HG03103 (cell line): Measurements from ENCODE around the gene ADD1.

Source experiments
- ATAC-seq: cut with Tn5 transposase; IDR thresholded peaks from one replicate; pipeline ENCODE4 v1.9.1; 2021; ENCODE audit warnings: low read depth; ENCODE audit not compliant: unreplicated experiment

Gene ADD1

DNA sequence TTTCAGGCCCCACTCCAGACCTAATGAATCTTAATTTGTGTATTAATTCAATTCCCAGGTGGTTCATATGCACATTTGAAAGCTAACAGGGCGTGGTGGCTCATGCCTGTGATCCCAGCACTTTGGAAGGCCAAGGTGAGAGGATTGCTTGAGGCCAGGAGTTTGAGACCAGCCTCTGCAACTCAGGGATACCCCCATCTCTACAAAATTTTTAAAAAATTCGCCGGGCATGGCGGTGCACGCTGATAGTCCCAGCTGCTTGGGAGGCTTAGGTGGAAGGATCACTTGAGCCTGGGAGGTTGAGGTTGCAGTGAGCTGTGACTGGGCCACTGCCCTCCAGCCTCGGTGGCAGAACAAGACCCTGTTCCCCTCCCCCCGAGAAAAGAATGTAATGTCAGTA lies 31.2 kb downstream of the ADD1 start:
- no peak for ATAC-seq

GRCh38 chr4:2875556-2875955 lies 31.9 kb downstream of the ADD1 start:
- no peak for ATAC-seq

GRCh38 chr4:2878346-2878745 lies 34.7 kb downstream of the ADD1 start:
- ATAC-seq = no peak

DNA sequence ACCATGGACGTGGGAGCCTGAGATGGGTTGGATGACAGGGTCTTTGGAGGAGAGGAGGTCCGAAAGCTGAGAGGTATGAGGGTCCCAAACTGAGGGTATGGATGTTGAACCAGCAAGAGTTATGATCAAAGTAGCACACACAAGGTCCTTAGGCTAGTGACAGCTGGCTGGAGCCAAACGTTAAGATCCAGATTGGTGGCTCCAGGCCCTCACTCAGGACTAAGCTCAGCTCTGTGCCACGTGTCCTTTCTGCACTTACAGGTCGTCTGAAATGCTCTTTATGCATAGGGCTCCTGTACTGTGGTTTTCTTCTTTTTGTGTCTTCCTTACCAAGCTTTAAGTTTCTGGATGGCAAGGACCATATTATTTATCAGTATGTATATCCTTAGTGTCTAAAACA lies 35.4 kb downstream of the ADD1 start:
- ATAC-seq = no peak

GRCh38 chr4:2881431-2881830 lies 37.8 kb downstream of the ADD1 start:
- no peak for ATAC-seq

GRCh38 chr4:2882341-2882740 lies 38.7 kb downstream of the ADD1 start:
- ATAC-seq = no peak

DNA sequence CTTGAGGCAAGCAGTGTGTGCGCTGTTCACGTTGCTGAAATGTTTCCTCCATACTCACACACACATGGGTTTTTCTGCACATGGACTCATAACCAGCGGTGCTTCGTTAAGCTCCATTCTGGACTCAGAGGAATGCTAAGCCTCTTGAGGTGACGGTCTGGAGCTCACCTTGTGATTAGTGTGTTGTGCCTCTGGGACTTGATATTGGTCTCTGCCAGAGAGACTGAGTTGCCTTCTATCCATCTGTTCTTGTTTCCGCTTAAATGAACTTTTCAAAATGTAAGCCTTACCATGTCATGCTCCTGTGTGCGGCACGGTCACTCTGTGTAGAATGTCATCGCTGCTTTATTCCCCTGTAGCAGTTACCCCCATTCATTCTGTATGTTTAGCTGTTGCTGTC lies 42.5 kb downstream of the ADD1 start:
- ATAC-seq = no peak

GRCh38 chr4:2886622-2887021 lies 43.0 kb downstream of the ADD1 start:
- ATAC-seq = no peak

- ATAC-seq = no peak
Observed at GRCh38 chr4:2887343-2887742, 43.7 kb downstream of the ADD1 start.

- ATAC-seq = no peak
Observed at GRCh38 chr4:2888886-2889285, 45.2 kb downstream of the ADD1 start.

- no peak for ATAC-seq
Observed at GRCh38 chr4:2891294-2891693, 47.6 kb downstream of the ADD1 start.

GRCh38 chr4:2893772-2894171 lies 50.1 kb downstream of the ADD1 start:
- no peak for ATAC-seq

- ATAC-seq = no peak
Observed at GRCh38 chr4:2898001-2898400, 54.4 kb downstream of the ADD1 start.

DNA sequence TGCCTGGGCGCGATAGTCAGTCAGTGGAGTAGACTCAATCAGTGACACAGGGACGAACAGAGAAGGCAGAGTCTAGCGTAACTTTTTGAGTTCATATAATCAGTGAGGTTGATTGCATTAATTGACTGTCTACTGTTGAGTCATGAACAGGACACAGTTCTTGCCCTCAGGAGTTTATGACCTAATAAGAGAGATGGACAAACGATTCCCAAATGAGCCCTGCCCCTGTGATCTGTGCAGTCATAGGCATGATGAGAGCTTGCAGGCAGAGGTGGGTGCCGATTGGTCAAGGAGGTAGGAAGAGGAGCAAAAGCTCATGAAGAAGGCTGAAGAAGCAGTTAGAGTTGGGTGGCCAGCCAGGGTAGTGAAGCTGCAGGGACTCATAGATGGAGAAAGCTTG lies 57.1 kb downstream of the ADD1 start:
- no peak for ATAC-seq

GRCh38 chr4:2901186-2901585 lies 57.5 kb downstream of the ADD1 start:
- no peak for ATAC-seq

- ATAC-seq = no peak
Observed at GRCh38 chr4:2902126-2902525, 58.5 kb downstream of the ADD1 start.

- no peak for ATAC-seq
Observed at GRCh38 chr4:2905544-2905943, 61.9 kb downstream of the ADD1 start.

DNA sequence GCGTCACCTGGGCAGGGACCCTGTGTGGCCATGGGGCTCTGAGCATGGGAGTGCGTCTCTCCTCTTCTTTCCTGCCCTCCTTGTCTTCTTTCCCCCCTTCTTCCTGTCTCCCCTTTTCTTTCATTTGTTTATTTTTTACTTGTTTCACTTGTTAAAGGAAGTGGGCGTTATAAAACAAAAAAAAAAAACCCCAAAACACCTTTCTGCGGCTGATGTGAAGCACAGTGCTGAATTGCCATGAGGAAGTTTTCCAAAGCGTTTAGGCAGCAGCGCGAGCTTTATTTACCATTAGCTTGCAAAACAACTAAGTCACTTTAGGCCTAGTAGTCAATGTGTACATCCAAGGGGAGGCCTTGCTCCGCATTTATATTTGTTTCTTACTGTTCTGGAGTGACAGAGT lies 62.6 kb downstream of the ADD1 start:
- no peak for ATAC-seq

DNA sequence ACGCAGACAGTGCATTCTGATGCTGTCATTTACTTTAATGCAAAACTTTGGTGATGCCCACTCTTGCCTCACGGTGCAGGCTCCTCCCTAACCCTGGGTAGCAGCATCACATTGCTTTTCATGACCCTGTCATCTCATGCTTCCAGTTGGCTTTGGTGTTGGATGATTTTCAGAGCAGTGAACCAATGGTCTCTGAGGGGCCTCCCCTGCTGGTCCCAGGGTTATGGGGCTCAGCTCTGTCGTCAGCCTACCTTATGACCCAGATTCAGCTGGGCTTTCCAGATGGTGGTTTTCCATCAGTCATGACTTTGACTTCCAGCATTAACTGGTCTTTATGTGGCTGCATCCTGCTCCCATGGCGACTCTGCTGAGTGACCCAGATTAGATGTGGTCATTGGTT lies 63.6 kb downstream of the ADD1 start:
- no peak for ATAC-seq

DNA sequence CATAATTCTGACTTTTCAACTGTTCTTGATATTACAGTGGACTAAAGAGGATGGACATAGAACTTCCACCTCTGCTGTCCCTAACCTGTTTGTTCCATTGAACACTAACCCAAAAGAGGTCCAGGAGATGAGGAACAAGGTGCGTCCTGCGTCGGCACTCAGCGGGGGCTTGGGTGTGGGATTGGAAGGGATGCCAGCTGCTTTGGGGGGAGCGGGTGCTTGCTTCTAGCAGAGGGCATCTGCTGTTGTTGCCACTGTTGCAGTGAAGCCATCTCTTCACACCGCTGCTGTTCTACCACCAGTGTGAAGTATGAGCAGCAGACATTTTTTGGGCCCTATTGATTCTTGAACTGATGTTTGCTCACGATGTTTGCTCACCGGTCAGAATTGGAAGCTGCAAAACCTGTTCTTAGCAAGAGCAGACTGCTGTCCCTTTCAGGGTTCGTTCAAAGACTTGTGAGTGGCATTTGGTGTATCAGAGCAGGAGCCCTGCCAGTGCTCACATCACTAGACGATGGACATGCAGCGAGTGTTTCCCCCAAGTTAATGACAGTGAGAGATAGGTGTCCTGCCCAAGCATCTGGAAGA lies 64.2 kb downstream of the ADD1 start:
- no peak for ATAC-seq

DNA sequence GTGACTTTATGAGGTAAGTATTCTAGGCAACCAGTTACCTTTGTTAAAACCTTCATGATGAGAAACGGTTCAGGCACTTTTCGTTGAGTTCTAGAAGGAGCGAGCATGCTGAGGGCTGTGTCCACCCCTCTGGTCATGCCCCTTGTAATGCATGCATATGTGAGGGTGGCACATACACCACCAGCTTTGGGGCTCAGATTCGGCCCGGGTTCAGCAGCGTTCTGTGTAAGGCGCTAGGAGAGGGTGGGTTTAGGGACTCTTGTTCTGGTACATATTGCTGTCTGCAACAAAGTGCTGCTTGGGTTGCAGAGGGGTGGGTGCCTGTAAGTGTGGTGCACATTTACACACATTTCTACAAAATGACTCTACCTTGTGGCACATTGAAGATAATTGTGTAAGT lies 65.0 kb downstream of the ADD1 start:
- ATAC-seq = no peak

DNA sequence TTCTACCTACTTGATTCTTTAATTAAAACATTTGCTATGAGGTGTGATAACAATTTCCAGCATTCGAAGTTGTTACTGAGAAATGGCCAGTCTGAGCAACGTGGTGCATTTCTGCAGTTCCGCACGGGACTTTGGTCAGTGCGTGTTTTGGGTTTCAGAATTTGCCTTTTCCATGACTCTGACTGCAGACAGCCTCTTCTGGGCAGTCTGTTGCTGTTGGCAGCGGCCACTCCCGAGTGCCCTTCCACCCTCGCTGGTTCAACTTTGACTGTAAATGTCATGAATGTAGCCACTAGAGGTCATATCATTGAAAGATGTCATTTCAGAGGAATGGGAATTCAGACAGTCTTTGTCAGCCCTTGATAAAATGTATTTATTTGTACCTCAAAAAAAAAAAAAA lies 65.9 kb downstream of the ADD1 start:
- ATAC-seq = no peak

DNA sequence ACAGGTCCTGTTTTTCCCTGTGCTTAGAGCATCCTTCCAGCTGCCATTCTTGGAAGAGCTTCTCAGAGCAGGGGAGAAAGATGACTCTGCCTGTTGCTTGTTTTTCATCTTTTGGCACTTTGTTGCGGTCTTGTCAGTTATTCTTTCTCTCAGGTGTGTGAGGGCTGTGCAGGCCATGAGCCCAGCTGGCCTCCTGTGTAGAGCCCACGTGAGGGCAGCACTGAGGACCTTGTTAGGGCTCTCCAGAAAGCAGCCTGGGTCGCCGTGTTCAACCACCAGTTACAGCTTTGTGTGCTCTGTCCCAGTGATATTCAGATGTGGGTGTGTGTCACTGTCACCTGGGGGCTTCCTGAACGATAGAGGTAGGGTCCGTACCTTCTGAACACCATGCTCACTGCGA lies 66.8 kb downstream of the ADD1 start:
- ATAC-seq = no peak
